HG03280 (cell line): ENCODE data around the gene IGFBP5.

Experiments
- ATAC-seq: cut with Tn5 transposase; IDR thresholded peaks from one replicate; pipeline ENCODE4 v1.9.1; 2021; ENCODE audit warnings: mild to moderate bottlenecking, moderate library complexity; ENCODE audit not compliant: unreplicated experiment

Gene IGFBP5

GRCh38 chr2:216695401-216695821 lies at the start of gene IGFBP5:
Gene IGFBP5, minus strand, starts transcription at chr2:216695549. Its CDS starts 774 bp downstream, at chr2:216694775.
- ATAC-seq, result no peak

- ATAC-seq, result no peak
Measured at GRCh38 chr2:216743781-216744180, 48.4 kb upstream of the IGFBP5 start.

- no peak for ATAC-seq
Measured at GRCh38 chr2:216742411-216742810, 47.1 kb upstream of the IGFBP5 start.

- ATAC-seq, result no peak
Measured at GRCh38 chr2:216741223-216741593, 45.9 kb upstream of the IGFBP5 start.

- no peak for ATAC-seq
Measured at GRCh38 chr2:216740557-216741222, 45.3 kb upstream of the IGFBP5 start.

GRCh38 chr2:216739035-216739434 lies 43.7 kb upstream of the IGFBP5 start:
- ATAC-seq, result no peak

GRCh38 chr2:216737676-216738075 lies 42.3 kb upstream of the IGFBP5 start:
- ATAC-seq, result no peak

- no peak for ATAC-seq
Measured at GRCh38 chr2:216736326-216736725, 41.0 kb upstream of the IGFBP5 start.

GRCh38 chr2:216735668-216736067 lies 40.3 kb upstream of the IGFBP5 start:
- no peak for ATAC-seq

GRCh38 chr2:216735086-216735485 lies 39.7 kb upstream of the IGFBP5 start:
- ATAC-seq, result no peak

- ATAC-seq, result no peak
Measured at GRCh38 chr2:216733046-216733445, 37.7 kb upstream of the IGFBP5 start.

- ATAC-seq, result no peak
Measured at GRCh38 chr2:216732334-216732733, 37.0 kb upstream of the IGFBP5 start.

GRCh38 chr2:216731465-216731864 lies 36.1 kb upstream of the IGFBP5 start:
- no peak for ATAC-seq

- ATAC-seq, result no peak
Measured at GRCh38 chr2:216730871-216731270, 35.5 kb upstream of the IGFBP5 start.

- no peak for ATAC-seq
Measured at GRCh38 chr2:216727346-216728122, 32.2 kb upstream of the IGFBP5 start.

GRCh38 chr2:216724190-216724589 lies 28.8 kb upstream of the IGFBP5 start:
- ATAC-seq, result no peak

GRCh38 chr2:216721141-216721540 lies 25.8 kb upstream of the IGFBP5 start:
- no peak for ATAC-seq

- ATAC-seq, result no peak
Measured at GRCh38 chr2:216720722-216721121, 25.4 kb upstream of the IGFBP5 start.

GRCh38 chr2:216717907-216718615 lies 22.7 kb upstream of the IGFBP5 start:
- no peak for ATAC-seq

GRCh38 chr2:216717491-216717901 lies 22.1 kb upstream of the IGFBP5 start:
- no peak for ATAC-seq

- ATAC-seq, result no peak
Measured at GRCh38 chr2:216716109-216716508, 20.8 kb upstream of the IGFBP5 start.
